Stimulated activated naive B cell treated with anti-CD40 and anti-IgM and Interleukin-4, amounts not matched to agents 10 μg/mL and 1 μg/mL and 100 μg/mL, for 72 hours (primary cell): ENCODE data around the gene FIBCD1.
"Not testable (repeated sequence)": the region's sequence is repeated elsewhere in the genome, so short reads cannot be mapped to it uniquely, and the experiment has no call there.

ENCODE experiments used
- ATAC-seq, 2 donors: fragments of 150-1000 bp; cut with Tn5 transposase; replicated peaks; 2 replicates each; pipeline ENCODE4 v1.10.0; 2021; ENCODE audit warnings: moderate library complexity in 1 of 2
- DNase-seq: peaks from one replicate; pipeline ENCODE4 v3.0.0; 2021
- H3K27ac Mint-ChIP-seq: one replicate; pipeline ENCODE4 v1.8.0; 2022; ENCODE audit warnings: mild to moderate bottlenecking, mixed read lengths
- H3K27me3 Mint-ChIP-seq, 2 donors: one replicate each; pipeline ENCODE4 v1.8.0; 2022; ENCODE audit warnings: mixed read lengths in 2 of 2
- H3K36me3 Mint-ChIP-seq, 2 donors: one replicate each; pipeline ENCODE4 v1.8.0; 2022; ENCODE audit warnings: mixed read lengths in 2 of 2, mild to moderate bottlenecking in 1 of 2
- H3K4me1 Mint-ChIP-seq, 2 donors: one replicate each; pipeline ENCODE4 v1.8.0; 2022; ENCODE audit warnings: mixed read lengths in 2 of 2, mild to moderate bottlenecking in 1 of 2
- H3K4me3 Mint-ChIP-seq, 2 donors: one replicate each; pipeline ENCODE4 v1.8.0; 2022; ENCODE audit warnings: mild to moderate bottlenecking in 2 of 2, mixed read lengths in 2 of 2, moderate library complexity in 1 of 2
- H3K9me3 Mint-ChIP-seq, 2 donors: one replicate each; pipeline ENCODE4 v1.8.0; 2022; ENCODE audit warnings: mixed read lengths in 2 of 2, mild to moderate bottlenecking in 1 of 2

FIBCD1 gene

DNA sequence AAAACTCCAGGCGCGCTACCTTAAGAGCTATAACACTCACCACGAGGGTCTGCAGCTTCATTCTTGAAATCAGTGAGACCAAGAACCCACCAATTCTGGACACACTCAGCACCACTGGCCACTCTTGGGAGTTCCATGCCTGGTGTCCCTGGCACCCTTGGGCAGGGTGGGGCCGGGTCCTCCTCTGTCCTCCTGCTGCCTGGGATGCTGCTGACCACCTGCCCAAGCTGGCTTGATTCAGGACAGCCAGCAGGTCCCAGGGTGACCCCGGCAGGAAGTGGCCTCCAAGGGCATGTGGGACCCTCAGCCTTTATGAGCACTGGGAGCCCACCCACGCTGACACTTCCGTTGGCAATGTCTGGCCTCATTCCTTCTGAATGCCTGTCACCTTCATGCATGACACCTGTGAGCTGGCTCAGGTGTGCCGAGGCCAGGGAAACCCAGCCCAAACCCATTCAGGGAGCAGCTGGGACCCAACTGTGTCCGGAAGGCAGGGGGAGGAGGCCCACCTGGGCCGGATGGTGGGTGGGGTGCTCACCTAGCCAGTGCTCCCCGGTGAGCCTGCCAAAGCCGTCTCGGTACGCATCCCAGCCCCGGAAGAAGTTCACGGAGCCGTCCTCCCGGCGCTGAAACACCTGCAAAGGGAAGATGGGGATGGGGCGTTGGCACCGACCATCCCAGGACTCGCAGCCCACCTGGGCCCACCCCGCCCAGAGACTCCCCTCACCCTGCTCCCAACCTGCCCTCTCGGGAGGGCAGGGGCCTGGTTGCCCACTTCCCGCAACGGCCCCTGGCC, 27.6 kb downstream of the FIBCD1 start:
- Mint-ChIP-seq H3K27ac (no peak overlapping the region), H3K9me3 (no peaks in the 10 kb centered on the region), H3K4me3 (no peak overlapping the region), H3K27me3 (peaks cover 17 to 22% of the 10 kb centered on the region in 2 donors), H3K4me1 (no peaks in the 10 kb centered on the region), H3K36me3 (no peaks in the 10 kb centered on the region)
- ATAC-seq (no peak), DNase-seq (no peak)

DNA sequence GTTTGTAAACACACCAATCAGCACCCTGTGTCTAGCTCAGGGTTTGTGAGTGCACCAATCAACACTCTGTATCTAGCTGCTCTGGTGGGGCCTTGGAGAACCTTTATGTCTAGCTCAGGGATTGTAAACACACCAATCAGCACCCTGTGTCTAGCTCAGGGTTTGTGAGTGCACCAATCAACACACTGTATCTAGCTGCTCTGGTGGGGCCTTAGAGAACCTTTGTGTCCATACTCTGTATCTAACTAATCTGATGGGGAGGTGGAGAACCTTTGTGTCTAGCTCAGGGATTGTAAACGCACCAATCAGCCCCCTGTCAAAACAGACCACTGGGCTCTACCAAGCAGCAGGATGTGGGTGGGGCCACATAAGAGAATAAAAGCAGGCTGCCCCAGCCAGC, 28.4 kb downstream of the FIBCD1 start:
- not testable (repeated sequence) for H3K36me3 Mint-ChIP-seq, H3K4me1 Mint-ChIP-seq, H3K9me3 Mint-ChIP-seq, DNase-seq, H3K27ac Mint-ChIP-seq, H3K4me3 Mint-ChIP-seq, ATAC-seq
- peaks cover 17 to 28% of the 10 kb centered on the region in 2 donors for H3K27me3 Mint-ChIP-seq

DNA sequence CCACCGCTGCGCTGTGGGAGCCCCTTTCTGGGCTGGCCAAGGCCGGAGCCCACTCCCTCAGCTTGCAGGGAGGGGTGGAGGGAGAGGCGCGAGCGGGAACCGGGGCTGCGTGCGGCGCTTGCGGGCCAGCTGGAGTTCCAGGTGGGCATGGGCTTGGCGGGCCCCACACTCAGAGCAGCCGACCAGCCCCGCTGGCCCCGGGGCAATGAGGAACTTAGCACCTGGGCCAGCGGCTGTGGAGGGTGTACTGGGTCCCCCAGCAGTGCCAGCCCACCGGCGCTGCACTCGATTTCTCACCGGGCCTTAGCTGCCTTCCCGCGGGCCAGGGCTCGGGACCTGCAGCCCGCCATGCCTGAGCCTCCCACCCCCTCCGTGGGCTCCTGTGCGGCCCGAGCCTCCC, 29.0 kb downstream of the FIBCD1 start:
- H3K4me3 Mint-ChIP-seq, DNase-seq, H3K27ac Mint-ChIP-seq, H3K36me3 Mint-ChIP-seq, ATAC-seq, H3K4me1 Mint-ChIP-seq, H3K9me3 Mint-ChIP-seq: not testable (repeated sequence)
- peaks cover 13 to 31% of the 10 kb centered on the region in 2 donors for H3K27me3 Mint-ChIP-seq

DNA sequence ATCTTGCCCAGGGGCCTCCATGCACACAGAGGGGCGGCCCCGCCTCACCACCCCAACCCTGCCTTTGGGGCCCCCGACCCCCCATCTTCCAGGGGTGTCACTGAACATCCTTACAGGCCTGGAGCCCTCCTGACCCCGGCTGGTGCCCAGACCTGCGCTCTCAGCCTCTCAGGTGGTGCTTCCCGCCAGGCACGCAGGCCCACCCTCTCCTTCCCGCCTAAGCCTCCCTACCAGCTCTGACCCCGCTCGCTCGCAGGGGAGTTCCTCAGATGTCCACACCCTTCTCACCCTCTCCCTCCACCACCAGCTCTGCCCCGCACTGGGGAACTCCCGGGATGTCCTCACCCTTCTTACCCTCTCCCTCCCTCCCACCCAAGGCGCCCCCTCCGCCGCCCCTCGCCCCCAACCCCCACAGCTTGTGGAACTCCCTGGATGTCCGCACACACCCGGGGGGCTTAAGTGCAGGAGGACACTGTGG, 30.1 kb downstream of the FIBCD1 start:
- Mint-ChIP-seq H3K9me3 (no peaks in the 10 kb centered on the region), H3K27me3 (peaks cover 13 to 30% of the 10 kb centered on the region in 2 donors), H3K4me1 (no peaks in the 10 kb centered on the region), H3K27ac (no peak overlapping the region), H3K36me3 (no peaks in the 10 kb centered on the region), H3K4me3 (no peak overlapping the region)
- no peak for DNase-seq
- ATAC-seq = no peak

DNA sequence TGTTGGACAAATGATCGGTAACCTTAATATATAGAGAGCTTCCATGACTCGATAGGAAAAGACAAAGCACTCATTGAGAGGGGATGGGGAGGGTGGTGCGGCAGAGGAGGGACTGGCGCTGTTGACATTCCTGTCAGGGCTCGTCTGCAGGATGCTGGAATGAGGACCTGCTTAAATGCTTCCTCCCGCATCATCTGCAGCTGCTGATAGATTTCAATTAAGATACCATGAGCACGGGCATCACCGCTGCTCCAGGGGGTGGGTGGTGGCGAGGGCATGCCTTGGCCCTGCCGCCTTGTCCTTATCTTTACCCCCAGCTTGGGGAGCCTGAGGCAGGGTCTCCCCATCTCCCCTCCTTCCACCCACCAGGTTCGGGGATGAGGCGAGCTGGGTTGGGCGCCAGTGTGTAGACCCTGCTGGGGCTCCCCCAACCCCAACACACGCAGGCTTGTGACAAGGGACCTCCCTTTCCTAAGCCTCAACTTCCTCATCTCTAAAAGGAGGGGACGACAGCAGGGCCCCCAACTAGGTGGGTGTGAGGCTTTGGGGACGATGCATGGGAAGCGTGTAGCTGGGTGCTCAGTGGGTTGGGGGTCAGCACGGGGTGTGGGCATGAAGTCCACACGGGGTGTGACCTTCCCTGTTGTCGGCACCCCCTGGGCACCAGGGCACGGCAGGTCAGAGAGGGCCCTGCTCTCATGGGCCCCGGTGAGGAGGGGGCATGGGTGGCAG, 30.7 kb downstream of the FIBCD1 start:
- Mint-ChIP-seq H3K27me3 (peaks cover 18 to 29% of the 10 kb centered on the region in 2 donors), H3K36me3 (no peaks in the 10 kb centered on the region), H3K9me3 (no peaks in the 10 kb centered on the region), H3K4me3 (no peak overlapping the region), H3K4me1 (no peaks in the 10 kb centered on the region), H3K27ac (no peak overlapping the region)
- ATAC-seq = no peak
- DNase-seq = no peak

DNA sequence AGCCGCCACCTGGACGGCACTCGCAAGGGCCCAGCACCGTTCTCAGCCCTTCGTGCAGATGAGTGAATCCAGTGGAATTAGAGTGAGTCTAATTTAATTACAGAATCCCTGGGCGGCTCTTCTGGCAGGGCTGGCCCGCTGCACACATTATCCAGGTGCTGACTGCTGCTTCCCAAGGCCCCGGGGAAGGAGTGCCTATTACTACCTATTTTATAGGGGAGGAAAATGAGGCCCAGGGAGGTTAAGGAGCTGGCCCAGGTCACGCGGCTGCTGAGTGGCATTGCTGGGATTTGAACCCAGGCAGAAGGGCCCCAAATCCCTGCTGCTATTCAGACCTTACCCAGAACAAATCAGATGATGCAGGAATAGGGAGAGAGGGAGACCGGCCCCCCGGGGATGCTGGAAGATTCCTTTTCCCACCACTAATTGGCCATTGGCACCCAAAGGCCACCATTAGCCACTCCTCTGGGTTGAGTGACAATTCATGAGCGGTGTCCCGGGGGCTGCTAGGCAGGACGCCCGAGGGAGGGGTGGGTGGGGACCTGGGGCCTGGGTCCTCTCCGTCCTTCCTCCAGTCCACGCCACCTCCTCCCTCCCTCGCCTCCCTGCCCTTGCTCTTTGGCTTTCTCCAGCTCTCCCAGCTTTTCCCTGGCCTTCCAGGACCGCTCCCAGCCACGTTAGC, 32.2 kb downstream of the FIBCD1 start:
- H3K36me3 Mint-ChIP-seq = no peaks in the 10 kb centered on the region
- H3K9me3 Mint-ChIP-seq = no peaks in the 10 kb centered on the region
- no peak for ATAC-seq
- no peak for DNase-seq
- peaks cover 18 to 26% of the 10 kb centered on the region in 2 donors for H3K27me3 Mint-ChIP-seq
- H3K27ac Mint-ChIP-seq = no peak overlapping the region
- H3K4me1 Mint-ChIP-seq = no peaks in the 10 kb centered on the region
- no peak overlapping the region for H3K4me3 Mint-ChIP-seq

DNA sequence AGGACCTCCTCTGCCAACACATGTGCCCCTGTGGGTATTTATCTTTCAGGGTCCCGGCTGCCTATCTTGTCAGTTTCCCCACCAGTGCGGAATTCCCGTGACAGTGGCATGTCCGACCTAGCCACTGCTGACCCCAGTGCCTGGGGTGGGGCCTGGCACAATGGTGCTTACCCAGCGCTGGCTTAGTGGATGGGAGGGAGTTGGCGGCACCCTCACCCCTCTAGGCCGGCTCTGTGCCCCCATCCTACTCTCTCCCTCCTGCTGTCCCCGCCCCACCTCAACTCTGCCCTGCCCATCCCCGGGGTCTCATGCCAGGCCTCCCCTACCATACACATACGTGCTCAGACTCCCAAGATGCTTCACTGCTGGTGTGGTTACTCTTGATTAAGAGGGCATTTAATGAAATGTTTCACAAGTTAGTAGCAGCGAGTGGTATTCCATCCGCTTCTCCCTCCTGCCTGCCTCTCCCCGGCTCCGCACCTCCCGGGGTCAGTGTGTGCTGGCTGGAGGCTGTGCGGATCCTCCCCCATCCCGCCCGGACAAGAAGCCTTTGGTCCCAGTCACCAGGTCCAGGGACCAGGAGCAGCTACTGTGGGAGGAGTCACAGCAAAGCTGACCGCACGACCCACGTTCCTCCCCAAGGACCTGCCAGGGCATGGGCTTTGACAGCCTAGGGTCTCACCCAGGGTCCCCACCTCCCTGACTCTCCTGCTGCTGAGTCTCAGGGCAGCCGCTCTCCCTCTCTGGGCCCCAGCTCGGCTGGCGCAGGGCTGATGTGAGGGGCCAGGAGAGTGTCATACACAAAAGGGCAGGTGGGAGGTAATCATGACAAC, 32.9 kb downstream of the FIBCD1 start:
- Mint-ChIP-seq H3K27ac (no peak overlapping the region), H3K27me3 (peaks cover 20 to 27% of the 10 kb centered on the region in 2 donors), H3K36me3 (no peaks in the 10 kb centered on the region), H3K4me1 (no peaks in the 10 kb centered on the region), H3K4me3 (no peak overlapping the region), H3K9me3 (no peaks in the 10 kb centered on the region)
- ATAC-seq (no peak), DNase-seq (no peak)

DNA sequence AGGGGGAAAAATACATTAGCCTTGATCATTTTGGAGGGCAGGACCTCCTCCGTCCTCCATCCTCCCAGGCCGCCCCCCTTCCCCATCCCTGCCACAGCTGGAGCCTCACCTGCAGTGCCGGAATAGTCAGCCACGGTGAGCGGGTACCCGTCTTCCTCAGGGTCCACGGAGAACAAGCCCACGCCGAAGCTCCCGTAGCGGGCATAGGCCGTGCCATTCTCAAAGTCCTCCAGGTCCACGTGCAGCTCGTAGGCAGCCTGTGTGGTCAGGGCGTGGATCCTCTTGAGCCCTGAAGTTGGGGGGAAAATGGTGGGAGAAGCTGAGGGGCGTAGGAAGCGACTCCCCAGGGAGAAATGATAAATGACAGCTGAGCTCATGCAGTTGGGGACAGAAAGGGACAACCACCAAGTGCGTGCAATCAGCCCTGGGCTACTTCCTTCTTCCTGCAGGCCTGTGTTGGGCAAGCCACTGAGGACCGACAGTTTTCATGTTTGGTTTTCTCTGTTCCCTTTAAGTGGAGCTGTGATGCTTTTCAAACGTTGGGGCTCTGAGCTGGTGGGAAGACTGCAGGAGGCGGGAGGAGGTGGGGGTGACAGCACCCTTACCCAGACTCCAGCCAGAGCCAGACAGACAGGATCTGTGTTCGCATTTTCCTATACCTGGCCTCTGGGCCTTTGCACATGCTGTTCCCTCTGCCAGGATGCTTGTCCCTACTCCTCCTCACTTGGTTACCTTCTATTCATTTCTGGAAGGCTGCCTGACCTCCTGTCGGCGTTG, 33.7 kb downstream of the FIBCD1 start:
- Mint-ChIP-seq H3K27me3 (peaks cover 28 to 35% of the 10 kb centered on the region in 2 donors), H3K9me3 (no peaks in the 10 kb centered on the region), H3K36me3 (no peaks in the 10 kb centered on the region), H3K27ac (no peak overlapping the region), H3K4me3 (no peak overlapping the region), H3K4me1 (no peaks in the 10 kb centered on the region)
- DNase-seq (no peak), ATAC-seq (no peak)

DNA sequence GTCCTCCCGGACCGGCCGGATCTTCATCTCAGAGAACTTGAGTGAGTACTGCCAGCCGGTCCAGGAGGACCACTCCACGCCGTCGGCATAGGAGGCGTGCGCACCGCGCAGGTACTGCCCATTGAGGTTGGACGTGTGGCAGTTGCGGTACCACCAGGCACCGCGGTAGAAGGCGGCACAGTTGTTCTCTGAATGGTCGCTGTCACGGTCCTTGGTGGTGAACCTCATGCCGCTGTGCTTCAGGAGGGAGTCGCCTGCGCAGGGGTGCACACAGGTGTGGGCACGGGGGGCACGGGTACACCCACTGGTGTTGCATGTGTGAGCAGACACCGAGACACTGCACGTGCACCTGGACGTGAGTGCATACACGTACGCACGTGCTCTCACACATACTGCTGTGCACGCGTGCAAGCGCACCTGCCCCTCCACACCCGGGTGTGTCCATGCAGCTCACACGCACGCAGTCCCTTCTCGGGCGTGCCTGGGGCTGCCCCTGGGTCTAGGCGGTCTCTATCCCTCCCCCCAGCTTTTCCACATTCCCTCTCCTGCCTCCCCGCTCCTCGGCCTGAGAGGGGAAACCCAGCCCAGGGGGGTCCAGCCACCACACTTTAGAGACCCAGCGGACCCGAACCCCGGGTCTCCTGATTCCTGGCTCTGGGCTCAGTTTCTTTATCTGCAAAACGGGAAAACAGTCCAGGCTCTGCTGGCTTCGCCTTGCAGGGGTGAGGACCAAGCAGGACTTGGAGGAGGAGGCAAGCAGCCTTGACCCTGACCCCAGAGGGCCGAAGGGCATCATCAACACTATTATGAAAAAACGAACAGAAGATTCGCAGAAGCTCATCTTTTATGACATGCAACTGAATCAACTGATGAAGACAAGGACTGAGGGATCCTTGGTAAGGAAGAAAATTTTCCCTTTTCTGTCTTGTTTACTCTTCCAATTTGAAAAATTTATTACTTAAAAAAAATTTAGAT, 34.7 kb downstream of the FIBCD1 start:
- Mint-ChIP-seq H3K9me3 (no peaks in the 10 kb centered on the region), H3K27ac (no peak overlapping the region), H3K27me3 (peaks cover 29 to 40% of the 10 kb centered on the region in 2 donors), H3K4me3 (no peak overlapping the region), H3K36me3 (no peaks in the 10 kb centered on the region), H3K4me1 (no peaks in the 10 kb centered on the region)
- no peak for DNase-seq
- no peak for ATAC-seq

DNA sequence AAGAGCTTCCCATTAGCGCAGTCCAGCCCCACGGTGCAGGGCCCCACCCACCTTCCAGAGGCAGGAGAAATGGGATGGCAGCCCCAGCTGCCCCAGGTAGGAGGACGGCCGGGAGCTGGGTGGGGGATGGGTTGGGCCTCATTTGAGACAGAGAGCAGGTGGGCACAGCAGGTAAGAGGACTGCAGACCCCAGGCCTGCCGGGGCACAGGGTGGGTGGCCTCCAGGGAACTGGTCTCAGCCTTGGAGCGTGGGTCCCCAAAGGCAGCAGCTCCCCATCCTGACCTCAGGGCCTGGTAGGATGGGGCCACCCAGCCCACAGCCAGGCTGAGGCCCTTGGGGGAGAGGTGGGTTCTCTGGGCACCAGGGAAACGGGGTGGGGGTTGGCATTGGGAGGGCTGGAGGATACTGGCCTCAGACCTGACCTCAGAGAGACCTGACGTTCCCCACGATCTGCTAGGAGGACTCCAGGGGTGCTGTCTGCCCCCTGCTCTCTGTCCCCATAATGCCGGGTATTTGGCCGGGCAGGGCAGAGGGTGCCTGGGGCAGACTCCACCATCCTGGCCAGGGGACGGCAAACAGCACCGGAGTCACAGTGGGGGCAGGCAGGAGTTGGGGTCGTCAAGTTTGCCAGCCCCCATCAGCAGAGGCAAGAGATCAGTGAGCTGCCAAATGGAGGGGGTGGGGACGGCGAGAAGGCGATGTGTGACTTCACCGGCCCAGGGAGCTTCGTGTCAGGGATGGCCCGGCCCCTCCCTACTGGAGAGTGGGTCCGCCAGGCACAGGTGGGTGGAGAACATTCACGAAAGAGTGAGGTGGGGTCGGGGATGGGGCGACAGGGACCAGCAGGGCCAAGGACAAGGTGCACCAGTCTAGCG, 35.6 kb downstream of the FIBCD1 start:
- Mint-ChIP-seq H3K36me3 (no peaks in the 10 kb centered on the region), H3K9me3 (no peaks in the 10 kb centered on the region), H3K27me3 (peaks cover 29 to 38% of the 10 kb centered on the region in 2 donors), H3K4me3 (no peak overlapping the region), H3K27ac (no peak overlapping the region), H3K4me1 (no peaks in the 10 kb centered on the region)
- no peak for ATAC-seq
- no peak for DNase-seq

DNA sequence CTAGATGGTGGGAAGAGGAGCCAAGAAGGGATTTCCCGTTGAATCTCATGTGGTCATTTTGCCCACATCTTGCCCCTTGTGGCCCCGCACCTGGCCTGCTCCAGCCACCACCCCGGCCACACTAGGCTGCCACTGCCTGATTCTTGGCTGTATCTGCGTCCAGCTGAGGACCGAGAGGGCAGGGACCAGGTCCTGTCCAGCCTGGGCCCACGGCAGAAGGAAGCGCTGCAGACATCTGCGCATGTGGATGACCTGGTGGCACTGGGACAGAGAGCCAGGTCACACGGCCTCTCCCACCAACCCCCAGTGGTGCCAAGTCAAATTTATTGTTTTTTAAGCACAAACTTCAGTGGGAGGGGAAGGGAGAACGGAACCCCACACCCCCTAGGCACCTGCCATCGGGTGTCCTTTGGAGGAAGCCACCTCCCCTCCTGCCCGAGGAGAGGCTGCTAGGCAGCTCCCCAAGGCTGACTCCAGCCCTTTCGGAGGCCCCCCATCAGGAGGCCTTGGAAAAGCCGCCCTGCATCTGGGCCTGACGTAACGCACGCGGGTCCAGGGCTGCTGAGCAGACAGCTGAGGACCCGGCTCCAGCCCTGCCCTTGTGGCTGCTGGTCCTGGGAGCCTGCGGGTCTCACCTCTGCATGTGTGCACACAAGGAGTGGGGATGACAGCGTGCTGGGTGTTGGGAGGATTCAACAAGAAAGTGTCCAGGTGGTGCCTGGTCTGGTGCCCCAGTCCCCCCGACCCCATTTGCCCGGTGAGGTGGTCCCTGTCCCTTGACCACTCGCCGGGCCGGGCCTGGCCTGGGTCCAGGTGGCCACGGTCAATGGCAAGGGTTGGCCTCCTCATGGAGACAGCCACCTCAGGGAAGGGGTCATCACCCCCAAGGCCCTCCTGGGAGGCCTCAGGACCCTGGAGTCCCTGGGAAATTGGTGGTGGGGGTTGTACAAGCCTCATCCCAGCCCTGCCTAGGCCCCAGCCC, 36.6 kb downstream of the FIBCD1 start:
- peaks cover 22 to 32% of the 10 kb centered on the region in 2 donors for H3K27me3 Mint-ChIP-seq
- no peak for ATAC-seq

More for the DNA sequence above, 36.6 kb downstream of the FIBCD1 start:
- Mint-ChIP-seq H3K27ac (no peak overlapping the region), H3K4me3 (no peak overlapping the region), H3K36me3 (no peaks in the 10 kb centered on the region), H3K4me1 (no peaks in the 10 kb centered on the region), H3K9me3 (no peaks in the 10 kb centered on the region)
- DNase-seq = no peak
